GM12873 (cell line): Measurements from ENCODE around the gene EXD3.

Experiments
- TF ChIP-seq, protein P1 (sequence below): IDR thresholded peaks from 2 replicates; pipeline ENCODE4 v1.5.1; 2012; ENCODE audit warnings: low read depth, mild to moderate bottlenecking, moderate library complexity, low read length, control low read depth; ENCODE audit not compliant: insufficient read depth; ENCODE audit errors: missing control alignments

The EXD3 gene

DNA sequence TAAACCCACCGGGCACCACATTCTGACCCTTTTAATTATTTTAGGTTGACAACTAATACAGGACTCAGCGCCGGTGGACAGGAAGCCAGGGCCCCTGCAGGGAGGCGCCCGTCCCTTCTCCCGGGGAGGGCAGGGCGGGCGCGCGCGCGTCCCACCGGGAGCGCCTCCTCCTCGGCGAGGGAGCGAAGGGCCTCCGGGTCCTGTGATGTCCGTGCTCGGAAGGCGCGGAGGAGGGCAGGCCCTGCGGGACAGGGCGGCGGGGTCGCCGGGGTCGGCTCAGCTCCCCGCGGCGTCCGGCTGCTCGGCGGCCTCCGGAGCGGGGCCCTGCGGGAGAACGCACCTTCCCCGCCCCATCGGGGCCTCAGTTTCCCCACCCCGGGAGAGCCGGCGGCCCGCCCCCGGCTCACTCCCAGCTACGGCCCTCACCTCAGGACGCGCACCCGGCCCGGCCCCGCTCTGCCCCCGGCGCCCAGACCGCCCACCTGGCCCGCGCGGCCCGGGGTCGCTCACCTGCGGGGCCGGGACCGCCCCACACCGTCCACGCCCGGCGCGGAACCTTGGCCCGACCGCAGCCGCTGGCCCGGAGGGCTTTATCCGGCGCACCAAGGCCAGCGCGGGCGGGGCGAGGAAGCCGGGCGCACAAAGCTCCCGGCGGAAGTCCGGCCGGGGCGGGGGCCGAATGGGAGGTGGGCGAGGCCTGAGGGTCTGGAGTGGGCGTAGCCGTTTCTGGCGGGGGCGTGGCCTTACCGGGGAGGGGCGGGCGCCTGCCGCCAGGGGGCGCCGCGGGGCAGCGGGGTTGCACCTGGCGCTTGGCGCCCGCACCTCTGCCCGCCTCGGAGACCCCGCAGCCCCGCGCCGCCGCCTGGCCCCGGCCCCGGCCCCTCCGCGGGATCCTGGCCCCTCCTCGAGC, at the start of gene EXD3, which contains the start of gene NOXA1:
EXD3 (minus strand) TSS at position 559 of the 910 bp plus-strand sequence. CDS start 27,805 bp downstream, outside the sequence.
NOXA1 (plus strand) TSS at position 790 of the 910 bp plus-strand sequence. CDS start 137 bp downstream, outside the sequence.
- TF ChIP-seq, protein P1, sequence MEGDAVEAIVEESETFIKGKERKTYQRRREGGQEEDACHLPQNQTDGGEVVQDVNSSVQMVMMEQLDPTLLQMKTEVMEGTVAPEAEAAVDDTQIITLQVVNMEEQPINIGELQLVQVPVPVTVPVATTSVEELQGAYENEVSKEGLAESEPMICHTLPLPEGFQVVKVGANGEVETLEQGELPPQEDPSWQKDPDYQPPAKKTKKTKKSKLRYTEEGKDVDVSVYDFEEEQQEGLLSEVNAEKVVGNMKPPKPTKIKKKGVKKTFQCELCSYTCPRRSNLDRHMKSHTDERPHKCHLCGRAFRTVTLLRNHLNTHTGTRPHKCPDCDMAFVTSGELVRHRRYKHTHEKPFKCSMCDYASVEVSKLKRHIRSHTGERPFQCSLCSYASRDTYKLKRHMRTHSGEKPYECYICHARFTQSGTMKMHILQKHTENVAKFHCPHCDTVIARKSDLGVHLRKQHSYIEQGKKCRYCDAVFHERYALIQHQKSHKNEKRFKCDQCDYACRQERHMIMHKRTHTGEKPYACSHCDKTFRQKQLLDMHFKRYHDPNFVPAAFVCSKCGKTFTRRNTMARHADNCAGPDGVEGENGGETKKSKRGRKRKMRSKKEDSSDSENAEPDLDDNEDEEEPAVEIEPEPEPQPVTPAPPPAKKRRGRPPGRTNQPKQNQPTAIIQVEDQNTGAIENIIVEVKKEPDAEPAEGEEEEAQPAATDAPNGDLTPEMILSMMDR = peak; percentile 72

GRCh38 chr9:137470785-137471184, 47.8 kb upstream of the EXD3 start:
- TF ChIP-seq, protein P1 = no peak

GRCh38 chr9:137467896-137468295, 44.9 kb upstream of the EXD3 start:
- TF ChIP-seq, protein P1 = no peak

- TF ChIP-seq, protein P1 = no peak
Observed at GRCh38 chr9:137467161-137467581, 44.2 kb upstream of the EXD3 start.

GRCh38 chr9:137465720-137466388, 42.9 kb upstream of the EXD3 start:
- TF ChIP-seq, protein P1 = no peak

DNA sequence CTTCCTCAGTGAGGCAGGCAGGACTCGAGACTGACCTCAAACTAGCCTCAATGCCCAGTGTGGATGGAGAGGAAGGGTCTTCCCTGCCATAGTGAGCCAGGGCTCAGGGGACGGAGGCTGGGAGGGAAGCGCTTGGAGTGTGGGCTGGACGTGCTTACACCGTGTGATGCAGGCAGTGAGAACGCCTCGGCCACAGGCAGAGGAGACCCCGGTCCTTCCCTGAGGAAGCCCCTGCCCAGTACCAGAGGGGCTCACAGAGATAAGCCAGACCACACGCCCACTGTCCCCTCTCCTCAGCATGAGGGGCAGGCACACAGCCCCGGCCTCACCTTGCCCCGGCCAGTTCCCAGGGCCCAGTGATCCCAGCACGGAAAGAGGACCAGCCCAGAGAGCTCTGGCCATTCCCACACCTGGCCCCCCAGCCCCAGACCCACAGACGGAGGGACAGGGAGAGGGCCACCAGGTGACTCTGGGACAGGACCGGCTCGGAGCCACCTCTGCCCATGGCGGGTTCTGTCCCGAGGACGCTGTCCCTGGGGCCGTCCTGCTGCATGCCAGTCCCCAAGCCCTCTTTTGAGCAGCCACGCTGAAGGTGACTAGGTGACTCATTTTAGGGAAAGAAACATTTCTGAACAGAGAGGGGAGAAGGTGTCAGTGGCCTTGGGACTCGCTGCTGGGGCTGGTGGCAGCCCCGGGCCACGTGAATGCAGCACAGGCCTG, 42.2 kb upstream of the EXD3 start:
- TF ChIP-seq, protein P1 = no peak
